H1 (cell line): ENCODE data around the gene SERPINB8. TPM values are rescaled to one million over a fixed set of nuclear protein-coding genes. Genes with fewer than 3 reads are reported as not detected.

Experiments
- CTCF ChIA-PET: fragments of 300-600 bp; sonication (Branson Sonifier 250); formaldehyde crosslinking; loops from one replicate; lab custom pipeline; 2021; ENCODE audit not compliant: partially characterized antibody; lab: Charles Lee
- POLR2A ChIA-PET: fragments of 300-600 bp; sonication (Branson Sonifier 250); formaldehyde crosslinking; loops from one replicate; lab custom pipeline; 2021; ENCODE audit warnings: inconsistent platforms; ENCODE audit not compliant: partially characterized antibody; lab: Charles Lee
- DNase-seq, 2 experiments: peaks; one replicate each; pipeline versions ENCODE4 v3.0.0 to v3.0.0-alpha.2; 2010 to 2022; ENCODE audit warnings: low spot score in 2 of 2, low read depth in 1 of 2, mixed read lengths in 1 of 2
- FAIRE-seq: peaks from 2 replicates; lab custom pipeline; 2011; peaks lifted over from hg19 to GRCh38; lab: Jason Lieb, UNC
- H2AFZ ChIP-seq: 2 replicates; pipeline ENCODE4 v1.8.1; 2012; ENCODE audit warnings: low read length, inconsistent platforms
- H2AK5ac ChIP-seq: 2 replicates; pipeline ENCODE4 v1.6.1; 2013; ENCODE audit warnings: low read depth, low read length
- H2BK120ac ChIP-seq: replicated peaks from 2 replicates; pipeline ENCODE3; 2013; ENCODE audit warnings: low read depth, low read length, inconsistent platforms
- H2BK12ac ChIP-seq: 2 replicates; pipeline ENCODE4 v1.6.1; 2013; ENCODE audit warnings: low read depth, low read length
- H2BK15ac ChIP-seq: 2 replicates; pipeline ENCODE4 v1.6.1; 2013; ENCODE audit warnings: low read length
- H2BK20ac ChIP-seq: 2 replicates; pipeline ENCODE4 v1.6.1; 2013; ENCODE audit warnings: low read length
- H2BK5ac ChIP-seq: 2 replicates; pipeline ENCODE4 v1.6.1; 2013; ENCODE audit warnings: low read depth, low read length
- H3K14ac ChIP-seq: 2 replicates; pipeline ENCODE4 v1.6.1; 2013; ENCODE audit warnings: inconsistent platforms; ENCODE audit not compliant: insufficient read length
- H3K18ac ChIP-seq: 2 replicates; pipeline ENCODE4 v1.6.1; 2013; ENCODE audit warnings: low read length; ENCODE audit errors: extremely low read depth
- H3K23ac ChIP-seq: 2 replicates; pipeline ENCODE4 v1.6.1; 2013; ENCODE audit warnings: inconsistent platforms; ENCODE audit not compliant: insufficient read length
- H3K23me2 ChIP-seq: 2 replicates; pipeline ENCODE4 v1.6.1; 2013; ENCODE audit warnings: low read depth, low read length
- H3K27ac ChIP-seq: 2 replicates; pipeline ENCODE4 v1.6.1; 2011; ENCODE audit warnings: low read depth, low read length, inconsistent platforms
- H3K27me3 ChIP-seq, 4 experiments: replicated peaks in 1 of 4; 1 replicate in 1 of 4; 2 replicates in 3 of 4; pipeline versions ENCODE4 v1.6.1 to v1.8.1; 2011 to 2013; ENCODE audit warnings: low read length in 3 of 4, mild to moderate bottlenecking in 3 of 4, inconsistent platforms in 2 of 4, mixed read lengths in 2 of 4, moderate library complexity in 1 of 4; ENCODE audit not compliant: control insufficient read depth in 3 of 4, insufficient read depth in 3 of 4; ENCODE audit errors: extremely low read depth in 1 of 4
- H3K36me3 ChIP-seq, 4 experiments: 2 replicates each; pipeline versions ENCODE4 v1.6.1 to v1.8.1; 2011 to 2013; ENCODE audit warnings: mild to moderate bottlenecking in 4 of 4, low read length in 3 of 4, moderate library complexity in 2 of 4, control low read depth in 1 of 4, inconsistent platforms in 1 of 4; ENCODE audit not compliant: insufficient read depth in 4 of 4, control insufficient read depth in 2 of 4
- H3K4ac ChIP-seq: replicated peaks from 2 replicates; pipeline ENCODE3; 2013; ENCODE audit warnings: low read length, low read depth, mixed read lengths, inconsistent platforms; ENCODE audit not compliant: insufficient read length
- H3K4me1 ChIP-seq, 4 experiments: replicated peaks in 1 of 4; 1 replicate in 1 of 4; 2 replicates in 3 of 4; pipeline versions ENCODE4 v1.6.1 to v1.8.1; 2011 to 2013; ENCODE audit warnings: low read length in 3 of 4, inconsistent platforms in 2 of 4, mixed read lengths in 1 of 4; ENCODE audit not compliant: insufficient read depth in 4 of 4, control insufficient read depth in 3 of 4
- H3K4me2 ChIP-seq, 2 experiments: 2 replicates each; pipeline versions ENCODE4 v1.6.1 to v1.8.1; 2011 to 2013; ENCODE audit warnings: low read depth in 2 of 2, low read length in 2 of 2, control low read depth in 1 of 2, inconsistent platforms in 1 of 2, mild to moderate bottlenecking in 1 of 2; ENCODE audit not compliant: insufficient read depth in 1 of 2
- H3K4me3 ChIP-seq, 4 experiments: fragments of 200-600, 300-600 bp in 1 of 4; sonication (generic), shearing (Covaris generic), sonication (Bioruptor Twin) in 1 of 4; 2 replicates each; pipeline versions ENCODE4 v1.5.1 to v1.8.1; 2011 to 2016; ENCODE audit warnings: low read length in 4 of 4, low read depth in 3 of 4, control low read depth in 2 of 4, inconsistent platforms in 2 of 4, mild to moderate bottlenecking in 2 of 4, mixed read lengths in 1 of 4, moderate library complexity in 1 of 4; ENCODE audit not compliant: insufficient read depth in 2 of 4; ENCODE audit errors: extremely low read depth in 1 of 4
- H3K56ac ChIP-seq: replicated peaks from 2 replicates; pipeline ENCODE3; 2013; ENCODE audit warnings: low read depth, mild to moderate bottlenecking, mixed read lengths, low read length, inconsistent platforms; ENCODE audit not compliant: insufficient read length
- H3K79me1 ChIP-seq: 2 replicates; pipeline ENCODE4 v1.6.1; 2013; ENCODE audit warnings: low read depth, low read length, control low read depth
- H3K79me2 ChIP-seq, 2 experiments: 2 replicates each; pipeline versions ENCODE4 v1.6.1 to v1.8.1; 2012 to 2013; ENCODE audit warnings: low read length in 2 of 2, mild to moderate bottlenecking in 2 of 2, inconsistent platforms in 1 of 2; ENCODE audit not compliant: insufficient read depth in 2 of 2, control insufficient read depth in 1 of 2
- H3K9ac ChIP-seq, 4 experiments: replicated peaks in 1 of 4; 1 replicate in 1 of 4; 2 replicates in 3 of 4; pipeline versions ENCODE4 v1.6.1 to v1.8.1; 2011 to 2013; ENCODE audit warnings: low read depth in 3 of 4, low read length in 3 of 4, control low read depth in 2 of 4, mild to moderate bottlenecking in 2 of 4, moderate library complexity in 2 of 4, inconsistent platforms in 1 of 4; ENCODE audit errors: extremely low read depth in 1 of 4
- H3K9me3 ChIP-seq, 2 experiments: 2 replicates each; pipeline versions ENCODE4 v1.6.1 to v1.8.1; 2012 to 2013; ENCODE audit warnings: mild to moderate bottlenecking in 2 of 2, moderate library complexity in 2 of 2, control low read depth in 1 of 2, inconsistent platforms in 1 of 2, low read depth in 1 of 2, low read length in 1 of 2, mixed read lengths in 1 of 2; ENCODE audit not compliant: insufficient read depth in 2 of 2
- H4K20me1 ChIP-seq, 2 experiments: replicated peaks in 1 of 2; 2 replicates each; pipeline versions ENCODE3 to v1.8.1; 2011 to 2013; ENCODE audit warnings: inconsistent platforms in 2 of 2, low read length in 2 of 2, mild to moderate bottlenecking in 1 of 2; ENCODE audit not compliant: insufficient read depth in 2 of 2, control insufficient read depth in 1 of 2
- H4K5ac ChIP-seq: 2 replicates; pipeline ENCODE4 v1.6.1; 2013; ENCODE audit warnings: low read length, low read depth, mixed read lengths, inconsistent platforms; ENCODE audit not compliant: insufficient read length
- H4K8ac ChIP-seq: 2 replicates; pipeline ENCODE4 v1.8.0; 2013; ENCODE audit warnings: mild to moderate bottlenecking, moderate library complexity, low read length, inconsistent platforms; ENCODE audit not compliant: insufficient read depth; ENCODE audit errors: extremely low read depth
- H4K91ac ChIP-seq: replicated peaks from 2 replicates; pipeline ENCODE3; 2013; ENCODE audit warnings: low read length, mixed read lengths, inconsistent platforms; ENCODE audit not compliant: insufficient read length
- ASH2L ChIP-seq: fragments of 200-600, 300-600 bp; sonication (generic); IDR thresholded peaks from one replicate; pipeline ENCODE4 v1.7.1; 2017; ENCODE audit warnings: low read length
- BACH1 ChIP-seq: IDR thresholded peaks from 2 replicates; pipeline ENCODE4 v1.6.1; 2012; ENCODE audit warnings: low read length, improper control_type of control experiment
- CHD1 ChIP-seq: IDR thresholded peaks from 2 replicates; pipeline ENCODE4 v1.6.1; 2012; ENCODE audit warnings: low read depth, low read length, improper control_type of control experiment
- HDAC2 ChIP-seq, 2 experiments: fragments of 300-600 bp in 1 of 2; sonication (generic) in 1 of 2; IDR thresholded peaks; 2 replicates each; pipeline ENCODE4 v1.6.1; 2011 to 2012; ENCODE audit warnings: low read depth in 2 of 2, low read length in 2 of 2, mild to moderate bottlenecking in 2 of 2, moderate library complexity in 2 of 2, borderline replicate concordance in 1 of 2, inconsistent platforms in 1 of 2
- KDM5A ChIP-seq: fragments of 200-600 bp; IDR thresholded peaks from 2 replicates; pipeline ENCODE4 v1.7.1; 2012; ENCODE audit warnings: mild to moderate bottlenecking, low read length, inconsistent platforms, mixed read lengths
- SAP30 ChIP-seq: fragments of 300-600 bp; sonication (generic); IDR thresholded peaks from 2 replicates; pipeline ENCODE4 v1.7.1; 2012; ENCODE audit warnings: low read length, moderate library complexity, mild to moderate bottlenecking, inconsistent platforms; ENCODE audit not compliant: insufficient read depth, insufficient replicate concordance
- SP4 ChIP-seq: IDR thresholded peaks from 2 replicates; pipeline ENCODE4 v1.6.1; 2012; ENCODE audit warnings: low read length, inconsistent platforms
- SUZ12 ChIP-seq: fragments of 200-600 bp; sonication (generic); IDR thresholded peaks from 2 replicates; pipeline ENCODE4 v1.6.1; 2012; ENCODE audit warnings: mild to moderate bottlenecking, inconsistent platforms, low read length, moderate library complexity, mixed read lengths
- TEAD4 ChIP-seq: IDR thresholded peaks from 2 replicates; pipeline ENCODE4 v1.6.1; 2012; ENCODE audit warnings: low read depth, low read length, inconsistent platforms, mixed read lengths
- USF2 ChIP-seq: IDR thresholded peaks from 2 replicates; pipeline ENCODE4 v1.6.1; 2011; ENCODE audit warnings: low read length, improper control_type of control experiment
- YY1 ChIP-seq: IDR thresholded peaks from 2 replicates; pipeline ENCODE4 v1.6.1; 2011; ENCODE audit warnings: low read depth, mild to moderate bottlenecking, low read length
- WGBS, 2 experiments: shearing (Covaris generic) in 1 of 2; methylation state at CpG; one replicate each; pipeline versions ENCODE4 v1.1.6 to v1.1.7; 2013 to 2015; ENCODE audit warnings: low lambda C conversion rate in 2 of 2, mixed read lengths in 2 of 2, inconsistent platforms in 1 of 2, low coverage in 1 of 2, missing lambda C conversion rate in 1 of 2; ENCODE audit not compliant: insufficient replicate concordance in 2 of 2, insufficient coverage in 1 of 2, insufficient read length in 1 of 2; ENCODE audit errors: extremely low coverage in 1 of 2, missing lambda C conversion rate in 1 of 2; 5-methylcytosine and 5-hydroxymethylcytosine counted together
- polyA plus RNA-seq, 7 experiments: library from polyadenylated mRNA; depleted of rRNA in 3 of 7; stranded (reverse) in 5 of 7; unstranded in 2 of 7; fragments of >200 nt in 5 of 7; fragments of 200-250 nt in 2 of 7; gene quantifications; 1 replicate in 5 of 7; 2 replicates in 1 of 7; 4 replicates in 1 of 7; pipeline versions ENCODE4 v1.2.1 to v1.2.3, GENCODE V29; 2011 to 2013; ENCODE audit warnings: missing spikeins in 2 of 7, mixed read lengths in 2 of 7
- total RNA-seq: library from RNA; stranded (reverse); fragmentation: NEBNext Ultra II Directional; extraction: Animal tissue kit (Norgen Biotek cat#: 25700); gene quantifications from 2 replicates; pipeline ENCODE4 v1.2.1, GENCODE V29; 2021

Gene SERPINB8
- total and polyA plus RNA-seq, 2 of the 8 experiments (the other 6 are each of a cell fraction or from before 2014, with no cell fraction given) = 0.42 to 1.2 TPM

GRCh38 chr18:63936156-63936931 is 33.5 kb upstream of the SERPINB8 start:
- H2BK5ac ChIP-seq = no peak overlapping the region
- H3K14ac ChIP-seq = no peak overlapping the region
- peaks cover 8% of the 10 kb centered on the region; the same call in 1 of the 2 replicates for H3K23me2 ChIP-seq
- POLR2A ChIA-PET = no interaction called here
- H3K9me3 ChIP-seq = no peaks in the 10 kb centered on the region
- H4K8ac ChIP-seq = peak overlapping the region; percentile 80
- FAIRE-seq (no peak), DNase-seq (peak; percentile 70 to 88)
- H2BK120ac ChIP-seq = no peak overlapping the region
- H2AFZ ChIP-seq = peak overlapping the region; percentile 88
- H2AK5ac ChIP-seq = no peak overlapping the region
- no peaks in the 10 kb centered on the region for H3K79me2 ChIP-seq
- peak overlapping the region; percentile 69 for H4K91ac ChIP-seq
- H3K4me1 ChIP-seq = 0 out of 7 replicates have a peak, but pooled peaks cover 0 to 3% (median 0%) of the 10 kb centered on the region in 4 experiments
- H4K5ac ChIP-seq = no peak overlapping the region
- peak overlapping the region in 1 of 4 experiments; percentile 13; a peak in 2 of 7 replicates for H3K9ac ChIP-seq
- 4% methylated on average over 29 of the region's 54 CpGs; no CpG with 5 or more reads in 1 of the 2 experiments for WGBS, 2 experiments
- no peak overlapping the region for H3K23ac ChIP-seq
- peak overlapping the region; percentile 41 to 74 (median 56) for H3K4me3 ChIP-seq
- peaks cover 3 to 19% (median 13%) of the 10 kb centered on the region in 4 experiments for H3K27me3 ChIP-seq
- H2BK12ac ChIP-seq = no peak overlapping the region
- H3K4ac ChIP-seq = no peak overlapping the region
- no peak overlapping the region for H3K27ac ChIP-seq
- H3K18ac ChIP-seq = 0 out of 2 replicates have a peak overlapping the region, but pooled peaks have one; percentile 14
- H3K4me2 ChIP-seq = peak overlapping the region; percentile 57 to 89
- no peak overlapping the region for H2BK20ac ChIP-seq
- no peaks in the 10 kb centered on the region for H3K36me3 ChIP-seq
- H2BK15ac ChIP-seq = no peak overlapping the region
- no peak overlapping the region for H3K56ac ChIP-seq
- no peaks in the 10 kb centered on the region for H3K79me1 ChIP-seq
- CTCF ChIA-PET = interaction anchor here (0.6 to 5.5 kb wide), 41 partner anchors 8 to 1410 kb away, joined by 3 to 35 read pairs (median 5); partner anchors contain the start of gene SERPINB10
- H4K20me1 ChIP-seq = no peaks in the 10 kb centered on the region
- TF ChIP-seq SUZ12 = peak; percentile 20; the same call in 1 of the 2 replicates
- TF ChIP-seq ASH2L = peak; percentile 76
- TF ChIP-seq KDM5A = no peak
- no peak for TF ChIP-seq CHD1
- TF ChIP-seq TEAD4 = no peak
- TF ChIP-seq SAP30 = no peak
- TF ChIP-seq USF2 = no peak
- TF ChIP-seq HDAC2 (IDR thresholded peaks at IDR 0.05; ENCODE audit: borderline replicate concordance in 1 of 2, low read depth in 2 of 2, low read length in 2 of 2) = peak in 1 of 2 experiments; percentile 65; a peak in 1 of 4 replicates
- TF ChIP-seq SP4 = no peak
- TF ChIP-seq BACH1 = no peak
- no peak; the same call in 1 of the 2 replicates for TF ChIP-seq YY1
